Mucosa of descending colon (tissue), 3 donors: ENCODE data around the gene OLIG1. TPM values are rescaled to one million over a fixed set of nuclear protein-coding genes. Genes with fewer than 3 reads are reported as not detected.

ENCODE experiments used
- ATAC-seq: fragments of 200-7000 bp; cut with Tn5 transposase; one replicate; pipeline ENCODE4 v1.9.1; 2020; ENCODE audit warnings: mild to moderate bottlenecking, moderate library complexity
- DNase-seq, 3 donors: peaks; one replicate each; pipeline ENCODE4 v3.0.0-alpha.2; 2020
- H3K36me3 ChIP-seq: fragments of 200-600 bp; one replicate; pipeline ENCODE4 v1.8.0; 2021; ENCODE audit warnings: low read depth, mild to moderate bottlenecking
- H3K4me1 ChIP-seq: fragments of 200-600 bp; one replicate; pipeline ENCODE4 v1.8.0; 2021; ENCODE audit warnings: low read depth, mild to moderate bottlenecking
- H3K4me3 ChIP-seq: fragments of 200-600 bp; one replicate; pipeline ENCODE4 v1.8.0; 2021; ENCODE audit warnings: mild to moderate bottlenecking
- H3K9me3 ChIP-seq: fragments of 200-600 bp; one replicate; pipeline ENCODE4 v1.8.0; 2021; ENCODE audit warnings: mild to moderate bottlenecking
- intact Hi-C, 2 donors: fragments of 100-400 bp; cut with DNase I in 1 of 2; cut with micrococcal nuclease in 1 of 2; formaldehyde crosslinking; loops; one replicate each; pipeline versions ENCODE4 v1.11.0 to v1.11.1; 2022; cut with DNase I, micrococcal nuclease
- total RNA-seq, 3 donors: library from RNA; stranded (reverse); fragmentation: NEBNext Ultra II Directional in 2 of 3; extraction: Animal tissue kit (Norgen Biotek cat#: 25700) in 2 of 3; gene quantifications; one replicate each; pipeline versions ENCODE4 v1.2.1 to v1.2.4, GENCODE V29; 2021 to 2023
- TF ChIP-seq, protein P1 (sequence below): fragments of 200-600 bp; IDR thresholded peaks from one replicate; pipeline ENCODE4 v1.8.0; 2022; ENCODE audit warnings: antibody characterized with exemption, mild to moderate bottlenecking
- donor health status: DM: no; HTN: no; CAD: no; lungs with moderate emphysema.
- donor health status: DM: no; HTN: no; CAD: no.
- donor health status: DM: no; HTN: yes; CAD: no.

The OLIG1 gene
- total RNA-seq, 3 donors from 2014 or later, result not detected

DNA sequence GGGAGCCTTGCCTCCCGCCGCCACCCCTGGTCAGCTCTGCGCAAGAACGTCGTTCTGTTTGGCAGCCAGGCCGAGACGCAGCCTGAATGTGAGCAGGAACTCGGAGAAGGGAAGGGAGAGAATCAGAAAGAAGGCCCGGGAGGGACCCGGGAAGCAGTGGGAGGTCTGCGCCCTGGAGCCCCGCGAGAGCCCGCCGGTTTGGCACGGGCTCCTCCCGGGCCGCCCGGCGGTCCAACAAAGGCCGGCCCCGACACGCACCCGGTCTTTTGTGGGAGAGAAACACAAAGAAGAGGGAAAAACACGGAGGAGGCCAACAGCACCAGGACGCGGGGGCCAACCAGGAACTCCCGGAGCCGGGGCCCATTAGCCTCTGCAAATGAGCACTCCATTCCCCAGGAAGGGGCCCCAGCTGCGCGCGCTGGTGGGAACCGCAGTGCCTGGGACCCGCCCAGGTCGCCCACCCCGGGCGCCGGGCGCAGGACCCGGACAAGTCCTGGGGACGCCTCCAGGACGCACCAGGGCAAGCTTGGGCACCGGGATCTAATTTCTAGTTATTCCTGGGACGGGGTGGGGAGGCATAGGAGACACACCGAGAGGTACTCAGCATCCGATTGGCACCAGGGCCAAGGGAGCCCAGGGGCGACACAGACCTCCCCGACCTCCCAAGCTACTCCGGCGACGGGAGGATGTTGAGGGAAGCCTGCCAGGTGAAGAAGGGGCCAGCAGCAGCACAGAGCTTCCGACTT is 46.9 kb upstream of the OLIG1 start:
- intact Hi-C loops, result no loop called here
- H3K4me1 ChIP-seq, result peaks cover 3% of the 10 kb centered on the region
- H3K36me3 ChIP-seq, result no peaks in the 10 kb centered on the region
- no peak overlapping the region for H3K4me3 ChIP-seq
- H3K9me3 ChIP-seq, result no peaks in the 10 kb centered on the region
- DNase-seq (no peak), ATAC-seq (no peak)
- TF ChIP-seq, protein P1, sequence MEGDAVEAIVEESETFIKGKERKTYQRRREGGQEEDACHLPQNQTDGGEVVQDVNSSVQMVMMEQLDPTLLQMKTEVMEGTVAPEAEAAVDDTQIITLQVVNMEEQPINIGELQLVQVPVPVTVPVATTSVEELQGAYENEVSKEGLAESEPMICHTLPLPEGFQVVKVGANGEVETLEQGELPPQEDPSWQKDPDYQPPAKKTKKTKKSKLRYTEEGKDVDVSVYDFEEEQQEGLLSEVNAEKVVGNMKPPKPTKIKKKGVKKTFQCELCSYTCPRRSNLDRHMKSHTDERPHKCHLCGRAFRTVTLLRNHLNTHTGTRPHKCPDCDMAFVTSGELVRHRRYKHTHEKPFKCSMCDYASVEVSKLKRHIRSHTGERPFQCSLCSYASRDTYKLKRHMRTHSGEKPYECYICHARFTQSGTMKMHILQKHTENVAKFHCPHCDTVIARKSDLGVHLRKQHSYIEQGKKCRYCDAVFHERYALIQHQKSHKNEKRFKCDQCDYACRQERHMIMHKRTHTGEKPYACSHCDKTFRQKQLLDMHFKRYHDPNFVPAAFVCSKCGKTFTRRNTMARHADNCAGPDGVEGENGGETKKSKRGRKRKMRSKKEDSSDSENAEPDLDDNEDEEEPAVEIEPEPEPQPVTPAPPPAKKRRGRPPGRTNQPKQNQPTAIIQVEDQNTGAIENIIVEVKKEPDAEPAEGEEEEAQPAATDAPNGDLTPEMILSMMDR, result no peak

DNA sequence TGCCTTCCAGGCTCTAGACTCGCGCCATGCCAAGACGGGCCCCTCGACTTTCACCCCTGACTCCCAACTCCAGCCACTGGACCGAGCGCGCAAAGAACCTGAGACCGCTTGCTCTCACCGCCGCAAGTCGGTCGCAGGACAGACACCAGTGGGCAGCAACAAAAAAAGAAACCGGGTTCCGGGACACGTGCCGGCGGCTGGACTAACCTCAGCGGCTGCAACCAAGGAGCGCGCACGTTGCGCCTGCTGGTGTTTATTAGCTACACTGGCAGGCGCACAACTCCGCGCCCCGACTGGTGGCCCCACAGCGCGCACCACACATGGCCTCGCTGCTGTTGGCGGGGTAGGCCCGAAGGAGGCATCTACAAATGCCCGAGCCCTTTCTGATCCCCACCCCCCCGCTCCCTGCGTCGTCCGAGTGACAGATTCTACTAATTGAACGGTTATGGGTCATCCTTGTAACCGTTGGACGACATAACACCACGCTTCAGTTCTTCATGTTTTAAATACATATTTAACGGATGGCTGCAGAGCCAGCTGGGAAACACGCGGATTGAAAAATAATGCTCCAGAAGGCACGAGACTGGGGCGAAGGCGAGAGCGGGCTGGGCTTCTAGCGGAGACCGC is 46.3 kb upstream of the OLIG1 start:
- Histone ChIP-seq H3K4me1 (peaks cover 3% of the 10 kb centered on the region), H3K9me3 (no peaks in the 10 kb centered on the region), H3K4me3 (no peak overlapping the region), H3K36me3 (no peaks in the 10 kb centered on the region)
- ATAC-seq, result no peak
- TF ChIP-seq, protein P1, result no peak
- no peak for DNase-seq
- intact Hi-C loops, result no loop called here

DNA sequence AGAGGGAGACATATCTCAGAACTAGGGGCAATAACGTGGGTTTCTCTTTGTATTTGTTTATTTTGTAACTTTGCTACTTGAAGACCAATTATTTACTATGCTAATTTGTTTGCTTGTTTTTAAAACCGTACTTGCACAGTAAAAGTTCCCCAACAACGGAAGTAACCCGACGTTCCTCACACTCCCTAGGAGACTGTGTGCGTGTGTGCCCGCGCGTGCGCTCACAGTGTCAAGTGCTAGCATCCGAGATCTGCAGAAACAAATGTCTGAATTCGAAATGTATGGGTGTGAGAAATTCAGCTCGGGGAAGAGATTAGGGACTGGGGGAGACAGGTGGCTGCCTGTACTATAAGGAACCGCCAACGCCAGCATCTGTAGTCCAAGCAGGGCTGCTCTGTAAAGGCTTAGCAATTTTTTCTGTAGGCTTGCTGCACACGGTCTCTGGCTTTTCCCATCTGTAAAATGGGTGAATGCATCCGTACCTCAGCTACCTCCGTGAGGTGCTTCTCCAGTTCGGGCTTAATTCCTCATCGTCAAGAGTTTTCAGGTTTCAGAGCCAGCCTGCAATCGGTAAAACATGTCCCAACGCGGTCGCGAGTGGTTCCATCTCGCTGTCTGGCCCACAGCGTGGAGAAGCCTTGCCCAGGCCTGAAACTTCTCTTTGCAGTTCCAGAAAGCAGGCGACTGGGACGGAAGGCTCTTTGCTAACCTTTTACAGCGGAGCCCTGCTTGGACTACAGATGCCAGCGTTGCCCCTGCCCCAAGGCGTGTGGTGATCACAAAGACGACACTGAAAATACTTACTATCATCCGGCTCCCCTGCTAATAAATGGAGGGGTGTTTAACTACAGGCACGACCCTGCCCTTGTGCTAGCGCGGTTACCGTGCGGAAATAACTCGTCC is 45.5 kb upstream of the OLIG1 start:
- Histone ChIP-seq H3K9me3 (no peaks in the 10 kb centered on the region), H3K4me1 (peaks cover 3% of the 10 kb centered on the region), H3K4me3 (no peak overlapping the region), H3K36me3 (no peaks in the 10 kb centered on the region)
- TF ChIP-seq, protein P1, result no peak
- intact Hi-C loops, result no loop called here
- ATAC-seq (no peak), DNase-seq (no peak)

DNA sequence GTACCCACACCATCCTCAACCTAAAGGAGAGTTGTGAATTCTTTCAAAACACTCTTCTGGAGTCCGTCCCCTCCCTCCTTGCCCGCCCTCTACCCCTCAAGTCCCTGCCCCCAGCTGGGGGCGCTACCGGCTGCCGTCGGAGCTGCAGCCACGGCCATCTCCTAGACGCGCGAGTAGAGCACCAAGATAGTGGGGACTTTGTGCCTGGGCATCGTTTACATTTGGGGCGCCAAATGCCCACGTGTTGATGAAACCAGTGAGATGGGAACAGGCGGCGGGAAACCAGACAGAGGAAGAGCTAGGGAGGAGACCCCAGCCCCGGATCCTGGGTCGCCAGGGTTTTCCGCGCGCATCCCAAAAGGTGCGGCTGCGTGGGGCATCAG is 44.8 kb upstream of the OLIG1 start:
- H3K9me3 ChIP-seq, result no peaks in the 10 kb centered on the region
- no peaks in the 10 kb centered on the region for H3K4me1 ChIP-seq
- TF ChIP-seq, protein P1, result no peak
- ATAC-seq (no peak), DNase-seq (no peak)
- no peaks in the 10 kb centered on the region for H3K36me3 ChIP-seq
- no peak overlapping the region for H3K4me3 ChIP-seq
- intact Hi-C loops, result no loop called here

DNA sequence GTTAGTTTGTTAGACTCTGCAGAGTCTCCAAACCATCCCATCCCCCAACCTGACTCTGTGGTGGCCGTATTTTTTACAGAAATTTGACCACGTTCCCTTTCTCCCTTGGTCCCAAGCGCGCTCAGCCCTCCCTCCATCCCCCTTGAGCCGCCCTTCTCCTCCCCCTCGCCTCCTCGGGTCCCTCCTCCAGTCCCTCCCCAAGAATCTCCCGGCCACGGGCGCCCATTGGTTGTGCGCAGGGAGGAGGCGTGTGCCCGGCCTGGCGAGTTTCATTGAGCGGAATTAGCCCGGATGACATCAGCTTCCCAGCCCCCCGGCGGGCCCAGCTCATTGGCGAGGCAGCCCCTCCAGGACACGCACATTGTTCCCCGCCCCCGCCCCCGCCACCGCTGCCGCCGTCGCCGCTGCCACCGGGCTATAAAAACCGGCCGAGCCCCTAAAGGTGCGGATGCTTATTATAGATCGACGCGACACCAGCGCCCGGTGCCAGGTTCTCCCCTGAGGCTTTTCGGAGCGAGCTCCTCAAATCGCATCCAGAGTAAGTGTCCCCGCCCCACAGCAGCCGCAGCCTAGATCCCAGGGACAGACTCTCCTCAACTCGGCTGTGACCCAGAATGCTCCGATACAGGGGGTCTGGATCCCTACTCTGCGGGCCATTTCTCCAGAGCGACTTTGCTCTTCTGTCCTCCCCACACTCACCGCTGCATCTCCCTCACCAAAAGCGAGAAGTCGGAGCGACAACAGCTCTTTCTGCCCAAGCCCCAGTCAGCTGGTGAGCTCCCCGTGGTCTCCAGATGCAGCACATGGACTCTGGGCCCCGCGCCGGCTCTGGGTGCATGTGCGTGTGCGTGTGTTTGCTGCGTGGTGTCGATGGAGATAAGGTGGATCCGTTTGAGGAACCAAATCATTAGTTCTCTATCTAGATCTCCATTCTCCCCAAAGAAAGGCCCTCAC is 44.2 kb upstream of the OLIG1 start, which contains the start of gene OLIG2:
OLIG2 (plus strand) TSS at position 447 of the 954 bp plus-strand sequence. CDS start 928 bp downstream, outside the sequence.
- Histone ChIP-seq H3K4me1 (no peaks in the 10 kb centered on the region), H3K4me3 (no peak within 1 kb of the TSS), H3K36me3 (no peaks in the 10 kb centered on the region), H3K9me3 (no peaks in the 10 kb centered on the region)
- no peak for DNase-seq
- intact Hi-C loops, result no loop called here
- ATAC-seq, result no peak
- TF ChIP-seq, protein P1, result no peak
